DOHH2 (cell line): ENCODE measurements around the gene CTSZ.

Source experiments
- H3F3A ChIP-seq: fragments of 200-600 bp; sonication (generic), shearing (Covaris generic); 2 replicates; pipeline ENCODE4 v1.6.0; 2016; ENCODE audit warnings: antibody characterized with exemption, mild to moderate bottlenecking; ENCODE audit not compliant: control insufficient read depth, insufficient read depth
- H3K27ac ChIP-seq: fragments of 200-600 bp; sonication (generic); 2 replicates; pipeline ENCODE4 v1.5.1; 2014; ENCODE audit warnings: low read depth, mild to moderate bottlenecking, low read length, moderate library complexity
- H3K27me3 ChIP-seq: fragments of 200-600 bp; sonication (generic); 2 replicates; pipeline ENCODE4 v1.6.1; 2014; ENCODE audit warnings: mild to moderate bottlenecking, low read length, mixed read lengths; ENCODE audit not compliant: control insufficient read depth
- H3K36me3 ChIP-seq: fragments of 200-600 bp; sonication (generic); 2 replicates; pipeline ENCODE4 v1.6.1; 2014; ENCODE audit warnings: mild to moderate bottlenecking, low read length, moderate library complexity, mixed read lengths; ENCODE audit not compliant: control insufficient read depth
- H3K4me1 ChIP-seq: fragments of 200-600 bp; sonication (generic); 2 replicates; pipeline ENCODE4 v1.6.1; 2014; ENCODE audit warnings: mild to moderate bottlenecking, low read length, mixed read lengths; ENCODE audit not compliant: control insufficient read depth
- H3K4me2 ChIP-seq: fragments of 200-600 bp; sonication (generic); 2 replicates; pipeline ENCODE4 v1.6.0; 2014; ENCODE audit warnings: mild to moderate bottlenecking, low read length, moderate library complexity
- H3K4me3 ChIP-seq: fragments of 200-600 bp; sonication (generic); 2 replicates; pipeline ENCODE4 v1.5.1; 2014; ENCODE audit warnings: mild to moderate bottlenecking, low read length, mixed read lengths
- H3K79me2 ChIP-seq: fragments of 200-600 bp; sonication (generic); 2 replicates; pipeline ENCODE4 v1.6.1; 2014; ENCODE audit warnings: mild to moderate bottlenecking, low read length, mixed read lengths; ENCODE audit not compliant: control insufficient read depth
- H3K9me2 ChIP-seq: fragments of 200-600 bp; sonication (generic); replicated peaks from 2 replicates; pipeline ENCODE4 v1.6.1; 2014; ENCODE audit warnings: mild to moderate bottlenecking, low read length, mixed read lengths; ENCODE audit not compliant: control insufficient read depth
- H3K9me3 ChIP-seq: fragments of 200-600 bp; sonication (generic); 2 replicates; pipeline ENCODE4 v1.6.1; 2014; ENCODE audit warnings: antibody characterized with exemption, low read length, mixed read lengths; ENCODE audit not compliant: control insufficient read depth, insufficient read depth
- H4K20me1 ChIP-seq: fragments of 200-600 bp; sonication (generic); 2 replicates; pipeline ENCODE4 v1.6.0; 2014; ENCODE audit warnings: low read depth, mild to moderate bottlenecking, antibody characterized with exemption, low read length, moderate library complexity; ENCODE audit not compliant: control insufficient read depth, insufficient read depth
- CTCF ChIP-seq: fragments of 200-600 bp; sonication (generic); IDR thresholded peaks from one replicate; pipeline ENCODE4 v1.5.1; 2014; ENCODE audit warnings: antibody characterized with exemption, mild to moderate bottlenecking, low read depth, low read length; ENCODE audit not compliant: poor library complexity, severe bottlenecking
- EZH2phosphoT487 ChIP-seq: fragments of 200-600 bp; sonication (generic); IDR thresholded peaks from 2 replicates; pipeline ENCODE4 v1.6.1; 2017; ENCODE audit warnings: borderline replicate concordance, mild to moderate bottlenecking, antibody characterized with exemption, low read length, moderate library complexity, mixed read lengths

The CTSZ gene

GRCh38 chr20:58997141-58997770 is 9.8 kb downstream of the CTSZ start:
- no peaks in the 10 kb centered on the region for H3K9me3 ChIP-seq
- H3K36me3 ChIP-seq: peaks cover 90% of the 10 kb centered on the region

GRCh38 chr20:58996226-58996611 is 10.8 kb downstream of the CTSZ start:
- Histone ChIP-seq H3K9me3 (no peaks in the 10 kb centered on the region), H3K36me3 (peaks cover 90% of the 10 kb centered on the region), H3F3A (peaks cover 40% of the 10 kb centered on the region), H4K20me1 (no peaks in the 10 kb centered on the region; the same call in 1 of the 2 replicates), H3K27me3 (no peaks in the 10 kb centered on the region), H3K4me3 (no peak overlapping the region), H3K27ac (no peak overlapping the region), H3K9me2 (no peaks in the 10 kb centered on the region), H3K4me2 (no peak overlapping the region), H3K79me2 (peaks cover 14% of the 10 kb centered on the region), H3K4me1 (peaks cover 19% of the 10 kb centered on the region)
- TF ChIP-seq EZH2phosphoT487: no peak
- TF ChIP-seq CTCF: no peak

More at GRCh38 chr20:58997141-58997770, 9.8 kb downstream of the CTSZ start:
- Histone ChIP-seq H3K79me2 (peaks cover 23% of the 10 kb centered on the region), H3K4me1 (peaks cover 19% of the 10 kb centered on the region), H3K9me2 (no peaks in the 10 kb centered on the region), H3F3A (peaks cover 30% of the 10 kb centered on the region), H3K27ac (no peak overlapping the region), H3K4me3 (no peak overlapping the region), H3K27me3 (no peaks in the 10 kb centered on the region), H3K4me2 (no peak overlapping the region), H4K20me1 (no peaks in the 10 kb centered on the region; the same call in 1 of the 2 replicates)
- TF ChIP-seq CTCF (no peak), EZH2phosphoT487 (no peak)

- no peak overlapping the region for H3K27ac ChIP-seq
- no peaks in the 10 kb centered on the region for H3K9me3 ChIP-seq
- peaks cover 43% of the 10 kb centered on the region for H3F3A ChIP-seq
- H3K4me3 ChIP-seq: no peak overlapping the region
- H3K27me3 ChIP-seq: no peaks in the 10 kb centered on the region
- H3K36me3 ChIP-seq: peaks cover 90% of the 10 kb centered on the region
- no peaks in the 10 kb centered on the region; the same call in 1 of the 2 replicates for H4K20me1 ChIP-seq
- H3K4me2 ChIP-seq: no peak overlapping the region
- no peaks in the 10 kb centered on the region for H3K9me2 ChIP-seq
- H3K79me2 ChIP-seq: peaks cover 13% of the 10 kb centered on the region
- H3K4me1 ChIP-seq: peaks cover 19% of the 10 kb centered on the region
- TF ChIP-seq EZH2phosphoT487 (no peak), CTCF (no peak)
Observed at GRCh38 chr20:58995461-58996225, 11.4 kb downstream of the CTSZ start.
